Mesenchymal stem cell (in vitro differentiated cells and primary cell): ENCODE data around the gene RAB1B.

Experiments used
- DNase-seq: peaks from one replicate; pipeline ENCODE4 v3.0.0-alpha.2; 2013
- H2AFZ ChIP-seq: one replicate; pipeline ENCODE4 v1.6.1; 2013; ENCODE audit warnings: low read depth, mild to moderate bottlenecking, control low read depth, inconsistent platforms, low read length, moderate library complexity
- H2AK5ac ChIP-seq: 2 replicates; pipeline ENCODE4 v1.6.1; 2013; ENCODE audit warnings: low read length, moderate library complexity, mild to moderate bottlenecking, inconsistent platforms; ENCODE audit not compliant: severe bottlenecking
- H2BK120ac ChIP-seq: one replicate; pipeline ENCODE4 v1.6.1; 2013; ENCODE audit warnings: low read depth, mild to moderate bottlenecking, inconsistent platforms, low read length, moderate library complexity
- H2BK12ac ChIP-seq, 2 experiments: one replicate each; pipeline ENCODE4 v1.6.1; 2013; ENCODE audit warnings: inconsistent platforms in 2 of 2, low read length in 2 of 2, mild to moderate bottlenecking in 2 of 2, moderate library complexity in 2 of 2, control low read depth in 1 of 2
- H2BK15ac ChIP-seq: one replicate; pipeline ENCODE4 v1.6.1; 2013; ENCODE audit warnings: mild to moderate bottlenecking, low read depth, inconsistent platforms; ENCODE audit not compliant: poor library complexity, severe bottlenecking
- H2BK5ac ChIP-seq: 2 replicates; pipeline ENCODE4 v1.6.1; 2013; ENCODE audit warnings: low read depth, mild to moderate bottlenecking, low read length, control low read depth, inconsistent platforms; ENCODE audit not compliant: poor library complexity, severe bottlenecking
- H3K14ac ChIP-seq, 2 experiments: one replicate each; pipeline ENCODE4 v1.6.1; 2013; ENCODE audit warnings: inconsistent platforms in 2 of 2, low read length in 2 of 2, control low read depth in 1 of 2, mild to moderate bottlenecking in 1 of 2, moderate library complexity in 1 of 2
- H3K18ac ChIP-seq, 2 experiments: one replicate each; pipeline ENCODE4 v1.6.1; 2013; ENCODE audit warnings: inconsistent platforms in 2 of 2, low read length in 2 of 2, control low read depth in 1 of 2, low read depth in 1 of 2, mild to moderate bottlenecking in 1 of 2
- H3K23ac ChIP-seq, 2 experiments: one replicate each; pipeline ENCODE4 v1.6.1; 2013; ENCODE audit warnings: inconsistent platforms in 2 of 2, low read length in 2 of 2, mild to moderate bottlenecking in 2 of 2, moderate library complexity in 2 of 2, control low read depth in 1 of 2
- H3K27ac ChIP-seq: 2 replicates; pipeline ENCODE4 v1.5.1; 2013; ENCODE audit warnings: mild to moderate bottlenecking, moderate library complexity, low read length, control low read depth, inconsistent platforms; ENCODE audit not compliant: poor library complexity, severe bottlenecking
- H3K27me3 ChIP-seq, 2 experiments: 2 replicates each; pipeline versions ENCODE4 v1.6.1 to v1.7.0; 2013; ENCODE audit warnings: low read length in 2 of 2, mild to moderate bottlenecking in 2 of 2, moderate library complexity in 2 of 2, control low read depth in 1 of 2, inconsistent platforms in 1 of 2; ENCODE audit not compliant: control insufficient read depth in 1 of 2, insufficient read depth in 1 of 2
- H3K36me3 ChIP-seq, 2 experiments: 2 replicates each; pipeline versions ENCODE4 v1.6.1 to v1.7.0; 2013; ENCODE audit warnings: low read length in 2 of 2, control low read depth in 1 of 2, inconsistent platforms in 1 of 2, low read depth in 1 of 2, mild to moderate bottlenecking in 1 of 2; ENCODE audit not compliant: insufficient read depth in 2 of 2, control insufficient read depth in 1 of 2
- H3K4ac ChIP-seq, 2 experiments: one replicate each; pipeline ENCODE4 v1.6.1; 2013; ENCODE audit warnings: inconsistent platforms in 2 of 2, low read length in 2 of 2, mild to moderate bottlenecking in 2 of 2, moderate library complexity in 2 of 2, control low read depth in 1 of 2, low read depth in 1 of 2
- H3K4me1 ChIP-seq: 2 replicates; pipeline ENCODE4 v1.6.1; 2013; ENCODE audit warnings: low read depth, low read length, control low read depth; ENCODE audit not compliant: control insufficient read depth, insufficient read depth
- H3K4me2 ChIP-seq: 2 replicates; pipeline ENCODE4 v1.6.1; 2013; ENCODE audit warnings: low read length, mild to moderate bottlenecking, inconsistent platforms; ENCODE audit not compliant: poor library complexity, severe bottlenecking
- H3K4me3 ChIP-seq, 2 experiments: 2 replicates each; pipeline versions ENCODE4 v1.5.1 to v1.7.0; 2013; ENCODE audit warnings: low read length in 2 of 2, mild to moderate bottlenecking in 2 of 2, control low read depth in 1 of 2, low read depth in 1 of 2; ENCODE audit not compliant: insufficient read depth in 1 of 2
- H3K79me1 ChIP-seq: replicated peaks from 2 replicates; pipeline ENCODE4 v1.6.1; 2013; ENCODE audit warnings: mild to moderate bottlenecking, control low read depth, low read length, inconsistent platforms; ENCODE audit not compliant: poor library complexity, severe bottlenecking
- H3K9ac ChIP-seq: 2 replicates; pipeline ENCODE4 v1.7.0; 2013; ENCODE audit warnings: mild to moderate bottlenecking, low read length, moderate library complexity
- H3K9me3 ChIP-seq: 2 replicates; pipeline ENCODE4 v1.7.0; 2013; ENCODE audit warnings: mild to moderate bottlenecking, low read length; ENCODE audit not compliant: control insufficient read depth
- H4K8ac ChIP-seq: one replicate; pipeline ENCODE4 v1.6.1; 2013; ENCODE audit warnings: inconsistent platforms, mild to moderate bottlenecking, low read length, moderate library complexity
- H4K91ac ChIP-seq: one replicate; pipeline ENCODE4 v1.6.1; 2013; ENCODE audit warnings: mild to moderate bottlenecking, low read length, inconsistent platforms
- WGBS: methylation state at CpG from one replicate; pipeline ENCODE4 v1.1.7; 2013; ENCODE audit warnings: mixed read lengths; 5-methylcytosine and 5-hydroxymethylcytosine counted together

The RAB1B gene

DNA sequence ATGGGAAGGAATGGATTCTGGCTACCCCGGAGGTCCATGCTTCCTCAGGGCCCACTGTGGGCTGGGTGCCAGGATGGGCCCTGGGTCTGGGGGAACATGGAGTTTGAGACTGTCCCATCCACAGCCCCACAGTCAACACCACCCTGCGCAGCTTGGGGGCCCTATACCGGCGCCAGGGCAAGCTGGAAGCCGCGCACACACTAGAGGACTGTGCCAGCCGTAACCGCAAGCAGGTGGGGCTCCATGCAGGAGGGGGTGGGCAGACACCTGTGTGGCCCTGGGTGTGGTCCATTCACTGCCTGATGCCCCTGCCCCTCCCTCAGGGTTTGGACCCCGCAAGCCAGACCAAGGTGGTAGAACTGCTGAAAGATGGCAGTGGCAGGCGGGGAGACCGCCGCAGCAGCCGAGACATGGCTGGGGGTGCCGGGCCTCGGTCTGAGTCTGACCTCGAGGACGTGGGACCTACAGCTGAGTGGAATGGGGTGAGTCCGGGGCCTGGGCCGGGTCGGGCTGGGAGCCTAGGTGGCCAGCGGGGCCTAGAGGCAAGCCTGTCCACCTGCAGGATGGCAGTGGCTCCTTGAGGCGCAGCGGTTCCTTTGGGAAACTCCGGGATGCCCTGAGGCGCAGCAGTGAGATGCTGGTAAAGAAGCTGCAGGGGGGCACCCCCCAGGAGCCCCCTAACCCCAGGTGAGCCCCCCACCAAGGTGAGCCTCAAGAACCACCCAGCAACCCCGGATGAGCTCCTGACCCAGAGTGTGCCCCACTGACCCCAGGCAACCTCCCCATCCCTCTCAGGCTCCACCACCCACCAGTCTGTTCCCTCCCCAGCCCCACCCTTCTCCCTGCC, 2.7 kb upstream of the RAB1B start:
- Histone ChIP-seq H3K9ac (no peak overlapping the region), H3K14ac (no peak overlapping the region), H3K18ac (no peak overlapping the region), H3K4me3 (no peak overlapping the region), H4K8ac (no peak overlapping the region), H3K36me3 (peaks cover 61 to 68% of the 10 kb centered on the region in 2 experiments), H3K27me3 (no peaks in the 10 kb centered on the region), H2BK5ac (no peak overlapping the region), H3K79me1 (peaks cover 27% of the 10 kb centered on the region), H2AK5ac (no peak overlapping the region), H2BK12ac (no peak overlapping the region), H3K4ac (no peak overlapping the region), H3K9me3 (no peaks in the 10 kb centered on the region), H2BK15ac (peak overlapping the region; percentile 31), H3K4me2 (no peak overlapping the region), H3K4me1 (peaks cover 11% of the 10 kb centered on the region), H4K91ac (peak overlapping the region; percentile 43), H3K27ac (no peak overlapping the region), H2BK120ac (no peak overlapping the region), H2AFZ (no peak overlapping the region), H3K23ac (no peak overlapping the region)
- DNase-seq: no peak
- 97% methylated on average over 22 of the region's 26 CpGs for WGBS

DNA sequence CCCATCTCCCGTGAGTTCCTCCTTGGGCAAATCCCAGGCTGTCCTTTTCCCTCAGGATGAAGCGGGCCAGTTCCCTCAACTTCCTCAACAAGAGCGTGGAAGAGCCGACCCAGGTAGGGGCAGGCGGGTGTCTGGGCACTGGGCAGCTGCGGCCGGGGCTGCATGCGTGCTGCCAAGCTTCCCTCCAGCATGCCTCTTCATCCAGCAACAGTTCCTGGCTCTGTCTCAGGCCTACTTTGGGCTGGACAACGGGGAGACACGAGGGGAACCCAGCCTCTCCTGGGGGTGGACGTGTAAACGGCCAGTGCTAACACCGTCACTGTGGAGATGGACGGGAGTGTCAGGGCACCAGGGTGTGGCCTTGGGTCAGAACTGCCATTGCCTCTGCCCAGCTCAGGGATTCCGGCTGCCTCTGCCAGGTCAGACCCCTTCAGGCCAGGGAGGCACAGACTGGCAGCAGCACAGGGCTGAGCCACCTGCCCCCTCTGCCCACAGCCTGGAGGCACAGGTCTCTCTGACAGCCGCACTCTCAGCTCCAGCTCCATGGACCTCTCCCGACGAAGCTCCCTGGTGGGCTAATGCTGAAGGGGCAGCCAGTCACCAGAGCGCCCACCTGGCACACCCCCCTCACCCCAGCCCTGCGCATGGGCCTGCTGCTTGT, 1.9 kb upstream of the RAB1B start:
- Histone ChIP-seq H2BK5ac (no peak overlapping the region), H2AFZ (no peak overlapping the region), H3K4me2 (no peak overlapping the region), H3K27me3 (no peaks in the 10 kb centered on the region), H2BK15ac (peak overlapping the region; percentile 12), H3K14ac (no peak overlapping the region), H4K8ac (peak overlapping the region; percentile 27), H3K23ac (no peak overlapping the region), H3K4ac (no peak overlapping the region), H3K79me1 (peaks cover 22% of the 10 kb centered on the region), H3K9ac (peak overlapping the region; percentile 98), H3K18ac (no peak overlapping the region), H2BK12ac (peak overlapping the region in 1 of 2 experiments; percentile 40), H2AK5ac (no peak overlapping the region), H3K4me3 (peak overlapping the region in 1 of 2 experiments; percentile 97), H4K91ac (peak overlapping the region; percentile 59), H3K9me3 (no peaks in the 10 kb centered on the region), H2BK120ac (no peak overlapping the region), H3K36me3 (peaks cover 55 to 64% of the 10 kb centered on the region in 2 experiments), H3K27ac (no peak overlapping the region), H3K4me1 (peaks cover 11% of the 10 kb centered on the region)
- 94% methylated on average over 20 of the region's 20 CpGs for WGBS
- no peak for DNase-seq

DNA sequence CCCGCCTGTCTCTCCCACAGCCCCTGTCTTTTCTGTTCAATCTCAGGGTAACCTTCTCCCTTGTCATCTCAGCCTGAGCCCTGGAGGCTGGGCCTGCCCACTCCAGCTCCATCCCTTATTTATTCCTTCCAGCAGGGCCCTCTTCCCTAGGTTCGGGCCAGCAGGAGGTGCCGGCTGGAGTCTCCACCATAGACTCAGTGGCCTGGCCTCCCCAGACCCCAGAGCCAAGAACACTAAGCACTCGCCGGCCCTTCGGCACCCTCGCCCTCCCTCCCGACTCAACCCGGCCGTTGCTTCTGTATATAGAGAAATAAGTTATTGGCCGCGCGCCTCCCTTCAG, 1.4 kb upstream of the RAB1B start:
- no peak overlapping the region for H2BK5ac ChIP-seq
- H3K14ac ChIP-seq: no peak overlapping the region
- peaks cover 55 to 64% of the 10 kb centered on the region in 2 experiments for H3K36me3 ChIP-seq
- no peak overlapping the region for H3K23ac ChIP-seq
- no peak for DNase-seq
- no peak overlapping the region for H2AFZ ChIP-seq
- peaks cover 11% of the 10 kb centered on the region for H3K4me1 ChIP-seq
- H4K8ac ChIP-seq: no peak overlapping the region
- H2BK120ac ChIP-seq: peak overlapping the region; percentile 66
- H3K4me3 ChIP-seq: peak overlapping the region; percentile 54 to 97
- peak overlapping the region; percentile 45 for H3K27ac ChIP-seq
- H4K91ac ChIP-seq: peak overlapping the region; percentile 37
- H3K9ac ChIP-seq: peak overlapping the region; percentile 98
- no peak overlapping the region for H3K4ac ChIP-seq
- peak overlapping the region in 1 of 2 experiments; percentile 56 for H3K18ac ChIP-seq
- no peak overlapping the region for H2BK15ac ChIP-seq
- H2BK12ac ChIP-seq: peak overlapping the region in 1 of 2 experiments; percentile 40
- H3K79me1 ChIP-seq: peaks cover 21% of the 10 kb centered on the region
- WGBS: 55% methylated on average over 11 of the region's 13 CpGs
- no peaks in the 10 kb centered on the region for H3K9me3 ChIP-seq
- H2AK5ac ChIP-seq: no peak overlapping the region
- no peaks in the 10 kb centered on the region for H3K27me3 ChIP-seq
- peak overlapping the region; percentile 81 for H3K4me2 ChIP-seq
